Hematopoietic multipotent progenitor cell treated with erythropoietin and hydrocortisone succinate and interleukin-3 and kit ligand, for 8 days (in vitro differentiated cells): ENCODE data around the gene STIMATE.
A peak's percentile ranks its signal among the peaks of the same experiment; 100 is the strongest.

ENCODE experiments used
- DNase-seq: peaks from one replicate; pipeline ENCODE4 v3.0.0-alpha.2; 2015

Gene STIMATE

DNA sequence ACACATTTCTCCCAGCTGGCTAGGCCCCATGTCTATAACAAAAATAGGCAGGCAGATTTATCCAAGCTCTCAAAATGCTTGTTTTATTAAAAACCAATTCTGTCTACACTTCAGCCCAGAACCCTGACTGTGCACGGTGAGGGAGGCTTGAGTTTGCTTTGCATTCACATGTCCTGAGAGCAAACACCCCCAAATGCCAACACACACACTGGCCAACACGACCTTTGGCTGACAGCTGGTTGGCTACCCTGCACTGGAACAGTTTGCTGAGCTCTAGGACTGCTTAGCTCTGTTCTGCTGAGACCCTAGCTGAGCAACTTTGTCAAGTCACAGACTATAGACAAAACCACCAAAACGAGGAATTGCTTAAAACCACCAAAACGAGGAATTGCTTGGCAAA, 3.6 kb downstream of the STIMATE start:
- DNase-seq, result no peak

DNA sequence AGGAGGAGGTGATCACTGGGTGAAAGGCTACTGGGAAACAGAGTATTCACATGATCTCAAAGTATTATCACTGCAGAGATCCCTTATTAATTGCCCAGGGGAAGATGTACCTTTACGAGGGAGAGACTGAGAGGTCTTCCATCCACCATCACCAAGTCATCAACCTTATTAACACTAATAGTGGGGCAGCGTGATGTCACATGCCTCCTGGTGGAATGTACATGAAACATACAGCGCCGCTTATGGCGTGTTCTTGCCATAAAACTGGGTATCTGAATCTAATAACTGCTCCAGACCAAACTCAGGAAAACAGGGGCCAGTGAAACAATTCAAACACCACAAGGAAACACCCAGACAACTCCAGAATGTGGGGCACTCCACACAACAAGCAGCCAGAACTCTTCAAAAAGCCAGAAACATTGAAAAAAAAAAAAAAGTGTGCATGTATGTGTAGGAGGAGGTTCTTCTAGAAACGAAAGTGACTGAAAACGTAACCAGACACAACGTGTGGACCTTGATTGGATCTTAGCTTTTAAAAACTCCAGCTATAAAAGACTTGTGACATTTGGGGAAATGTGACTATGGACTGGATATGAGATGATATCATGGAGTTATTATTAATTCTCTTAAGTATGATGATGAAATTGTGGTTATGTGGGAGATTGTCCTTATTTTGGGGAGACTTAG, 4.6 kb downstream of the STIMATE start:
- DNase-seq, result peak; percentile 17

DNA sequence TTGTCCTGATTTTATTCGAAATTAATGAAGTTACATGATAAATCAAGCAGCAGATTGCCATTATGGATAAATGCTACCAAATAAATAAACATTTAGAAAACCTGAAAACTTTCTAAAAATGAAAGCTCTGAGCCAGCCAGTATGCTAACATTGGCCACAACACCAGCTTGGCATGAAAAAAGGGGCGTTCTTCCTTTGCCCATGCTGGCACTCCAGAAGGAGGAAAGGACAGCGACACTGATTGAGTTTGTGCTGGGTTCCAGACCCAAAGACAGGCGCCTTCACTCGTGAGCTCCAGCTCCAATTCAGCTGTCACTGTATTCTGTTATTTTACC, 5.1 kb downstream of the STIMATE start:
- DNase-seq, result no peak

DNA sequence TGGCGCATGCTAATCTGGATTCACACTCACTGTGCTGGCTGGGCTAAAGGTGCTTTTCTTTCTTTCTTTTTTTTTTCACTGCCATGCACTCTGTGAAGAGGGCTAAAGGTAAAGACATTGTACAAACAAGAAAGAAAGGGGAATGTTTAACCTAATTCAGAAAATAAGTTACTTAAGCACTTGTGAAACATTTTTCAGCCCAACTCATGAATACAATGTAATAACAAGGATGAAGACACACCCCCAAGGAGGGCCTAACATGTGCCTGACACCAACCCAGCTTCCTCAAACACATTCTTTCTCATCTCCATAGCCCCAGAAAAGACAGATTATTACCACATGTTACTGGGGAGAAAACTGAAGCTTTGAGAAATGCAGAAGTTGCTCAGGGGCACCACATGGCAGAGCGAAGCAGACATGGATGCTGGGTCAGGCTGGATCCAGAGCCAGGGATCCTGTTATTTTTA, 5.7 kb downstream of the STIMATE start:
- peak; percentile 31 for DNase-seq

DNA sequence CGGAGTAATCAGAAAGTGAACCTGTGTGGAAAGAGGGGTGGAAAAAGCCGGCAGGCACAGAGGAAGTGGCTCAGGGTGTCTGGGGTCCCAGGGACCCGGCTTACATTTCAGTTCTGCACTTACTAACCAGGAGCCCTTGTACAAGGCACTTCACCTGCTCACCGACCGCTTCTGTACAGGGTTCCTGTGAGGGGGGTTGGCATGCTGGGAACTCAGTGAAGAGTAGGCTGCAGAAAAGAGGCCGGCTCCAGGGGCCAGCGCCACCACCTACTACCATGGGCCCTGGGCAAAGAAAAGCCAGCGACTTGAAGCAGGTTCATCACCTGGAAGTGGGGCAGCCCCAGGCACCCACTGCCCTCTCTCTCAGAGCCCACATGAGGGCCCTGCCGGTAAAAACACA, 6.2 kb downstream of the STIMATE start:
- no peak for DNase-seq

DNA sequence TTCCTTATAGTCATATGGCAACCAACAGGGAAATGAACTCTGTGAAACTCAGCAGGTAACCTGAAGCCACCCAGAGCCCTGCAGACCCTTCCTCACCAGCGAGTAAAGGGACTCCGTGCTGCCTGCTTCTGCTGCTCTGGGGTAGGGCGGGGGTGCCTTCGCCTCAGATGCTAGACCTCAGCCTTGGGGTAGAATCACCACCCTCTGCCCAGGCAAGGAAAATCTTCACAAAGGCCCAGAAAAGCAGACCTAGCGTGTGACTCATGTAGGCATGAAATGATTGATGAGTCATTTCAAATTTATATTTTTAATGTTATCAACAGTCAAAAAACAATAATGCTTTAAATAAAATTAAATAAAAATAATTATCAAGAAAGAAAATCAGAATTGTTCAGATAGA, 6.6 kb downstream of the STIMATE start:
- no peak for DNase-seq

DNA sequence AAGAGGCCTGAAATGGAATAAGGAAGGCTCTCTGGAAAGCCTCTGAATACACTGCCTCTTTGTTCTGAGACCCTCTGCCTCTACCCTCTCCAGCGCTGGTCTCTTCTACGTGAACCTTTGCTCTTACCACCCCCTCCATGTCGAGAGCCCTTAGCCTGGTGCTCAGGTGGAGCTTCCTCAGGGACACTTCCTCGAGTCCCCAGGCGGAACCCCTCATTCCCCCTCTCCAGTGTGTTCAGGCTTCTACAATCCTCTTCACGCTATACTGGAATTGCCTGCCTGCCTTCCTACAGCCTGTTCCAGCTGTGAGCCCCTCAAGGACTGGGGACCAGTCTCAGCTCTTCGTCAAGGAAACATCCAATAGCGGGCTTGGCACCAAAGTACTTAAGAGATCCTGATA, 7.4 kb downstream of the STIMATE start:
- DNase-seq, result no peak

DNA sequence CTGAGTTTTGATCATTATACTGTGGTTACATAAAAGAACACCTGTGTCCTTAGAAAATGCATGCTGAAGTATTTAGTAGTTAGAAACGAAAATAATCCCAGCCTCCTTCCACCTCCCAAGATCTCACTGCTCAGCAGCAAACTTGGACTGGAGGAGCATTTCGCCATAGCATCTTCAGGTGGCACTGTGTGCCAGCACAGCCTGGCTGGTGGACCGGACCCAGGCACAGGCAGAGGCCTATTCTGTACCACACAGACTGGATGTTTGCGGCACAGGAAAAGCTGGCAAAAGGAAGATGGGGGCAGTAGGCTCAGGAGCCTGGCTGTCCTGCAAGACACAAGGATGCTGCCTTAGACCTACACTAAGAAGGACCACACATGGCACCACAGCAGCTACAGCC, 10.2 kb downstream of the STIMATE start:
- DNase-seq, result no peak

DNA sequence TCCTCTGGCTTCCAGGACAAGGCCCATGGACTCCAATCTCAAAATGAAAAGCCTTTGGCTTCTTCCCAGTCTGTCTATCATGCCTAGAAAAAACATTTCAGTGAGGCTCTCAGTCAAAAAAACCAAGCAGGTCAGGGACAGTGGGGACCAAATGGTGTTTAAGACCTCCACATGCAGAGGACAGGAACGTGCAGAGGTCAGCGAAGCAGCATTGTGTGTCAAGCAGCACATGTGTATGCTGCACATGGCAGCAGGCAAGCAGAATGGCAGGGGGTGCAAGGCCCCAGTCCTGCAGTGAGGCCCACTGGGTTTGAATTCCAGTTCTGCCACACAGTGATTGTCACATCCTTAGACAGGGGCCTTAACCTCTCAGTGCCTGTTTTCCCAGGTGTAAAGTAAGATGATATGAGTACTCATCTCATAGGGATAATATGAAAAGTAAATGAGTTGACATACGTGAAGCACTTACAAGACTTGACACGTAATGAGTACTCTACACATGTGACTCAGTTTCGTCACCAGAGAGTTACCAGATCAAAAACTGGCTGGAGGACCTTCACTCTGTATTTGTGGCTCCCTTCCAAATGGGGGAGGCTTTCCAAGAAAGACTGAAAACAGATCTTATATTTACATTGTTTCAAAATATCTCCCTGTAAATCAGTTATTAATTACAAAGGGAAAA, 11.2 kb downstream of the STIMATE start:
- DNase-seq, result no peak

DNA sequence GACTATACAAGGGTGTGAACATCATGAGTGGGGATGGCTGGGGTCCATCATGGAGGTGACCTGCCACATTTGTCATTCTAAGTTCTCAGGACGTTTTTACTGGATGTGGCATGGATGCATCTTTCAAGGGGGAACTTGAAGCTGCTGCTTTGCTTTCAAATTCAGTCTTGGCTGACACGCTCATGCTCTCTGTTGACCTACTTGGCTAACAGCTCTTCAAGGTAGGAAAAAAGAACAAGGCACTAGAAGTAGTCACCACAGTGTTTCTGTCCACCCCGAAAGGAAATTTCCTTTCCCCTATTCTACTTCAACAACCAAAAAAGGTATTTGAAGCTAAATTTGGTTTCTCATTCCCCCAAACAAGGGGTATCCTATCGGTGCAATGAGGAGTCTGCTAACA, 15.0 kb downstream of the STIMATE start:
- DNase-seq, result no peak

DNA sequence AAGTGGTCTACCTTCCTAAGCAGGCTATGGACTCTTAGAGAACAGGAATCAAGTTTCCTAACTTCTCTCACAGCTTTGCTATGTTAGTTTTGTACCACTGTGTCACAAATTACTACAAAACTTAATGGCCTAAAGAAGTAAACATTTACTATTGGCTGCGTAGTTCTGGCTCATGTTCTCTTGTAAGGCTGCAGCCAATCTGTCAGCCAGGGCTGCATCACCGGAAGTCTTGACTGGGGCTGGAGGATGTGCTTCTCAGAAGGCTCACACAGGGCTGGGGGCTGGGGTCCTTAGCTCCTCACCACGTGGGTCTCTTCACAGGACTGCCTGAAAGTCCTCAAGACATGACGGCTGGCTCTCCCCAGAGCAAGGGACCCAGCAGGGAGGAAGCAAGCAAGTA, 15.5 kb downstream of the STIMATE start:
- no peak for DNase-seq

DNA sequence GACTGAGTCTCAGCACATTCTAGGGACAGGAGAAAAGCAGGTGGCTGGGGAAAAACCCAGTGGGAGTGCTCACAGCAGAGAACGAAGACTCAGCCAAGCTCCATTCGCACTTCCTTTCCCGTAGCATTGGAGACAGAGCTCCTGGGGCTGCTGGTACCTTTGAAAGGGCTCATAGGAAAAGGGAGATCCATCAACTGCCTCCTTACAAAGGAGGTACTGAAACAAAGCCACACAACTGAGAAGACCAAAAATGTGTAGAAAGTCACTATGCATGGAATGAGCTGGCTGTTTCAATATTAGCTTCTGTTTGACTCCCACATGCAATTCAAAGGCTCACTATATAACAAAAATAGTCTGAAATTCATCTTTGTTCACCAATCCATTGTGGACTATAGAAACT, 16.9 kb downstream of the STIMATE start:
- no peak for DNase-seq

DNA sequence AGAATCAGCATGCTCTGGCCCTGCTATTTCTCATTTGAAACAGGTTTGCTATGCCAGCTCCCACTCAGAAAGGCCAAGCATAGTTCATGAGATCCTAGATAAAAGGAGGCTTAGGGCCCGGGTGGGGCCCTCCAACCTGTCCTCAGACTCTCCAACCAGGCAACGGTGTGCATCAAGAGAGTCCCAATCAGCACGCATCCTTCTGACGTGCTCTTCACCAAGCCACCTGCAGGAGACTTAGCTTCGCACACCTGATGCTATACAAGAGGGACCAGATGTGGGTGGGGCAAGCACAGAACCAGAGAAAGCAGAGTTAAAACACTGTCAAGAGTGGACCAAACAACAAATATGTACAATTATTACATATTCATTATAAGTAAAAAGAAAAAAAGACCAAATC, 17.3 kb downstream of the STIMATE start:
- DNase-seq, result no peak

DNA sequence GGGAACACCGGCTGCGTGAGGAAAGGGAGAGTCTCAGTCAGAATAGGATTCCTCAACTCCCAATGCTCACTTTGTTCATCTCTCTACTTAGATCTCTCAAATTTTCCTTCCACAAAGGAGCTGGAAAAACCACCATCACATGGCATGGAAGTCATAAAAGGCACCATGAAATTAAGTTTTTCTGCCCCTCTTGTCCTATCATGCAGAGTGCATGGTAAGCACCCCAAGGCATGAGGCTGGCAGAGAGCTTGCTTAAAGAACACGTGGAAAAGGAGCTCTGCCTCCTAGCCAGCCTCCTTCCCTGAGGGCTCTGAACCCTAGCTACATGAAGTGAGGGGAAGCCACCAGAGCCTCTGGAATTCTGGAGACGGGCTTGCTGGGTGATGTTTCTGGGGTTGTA, 17.8 kb downstream of the STIMATE start:
- no peak for DNase-seq

DNA sequence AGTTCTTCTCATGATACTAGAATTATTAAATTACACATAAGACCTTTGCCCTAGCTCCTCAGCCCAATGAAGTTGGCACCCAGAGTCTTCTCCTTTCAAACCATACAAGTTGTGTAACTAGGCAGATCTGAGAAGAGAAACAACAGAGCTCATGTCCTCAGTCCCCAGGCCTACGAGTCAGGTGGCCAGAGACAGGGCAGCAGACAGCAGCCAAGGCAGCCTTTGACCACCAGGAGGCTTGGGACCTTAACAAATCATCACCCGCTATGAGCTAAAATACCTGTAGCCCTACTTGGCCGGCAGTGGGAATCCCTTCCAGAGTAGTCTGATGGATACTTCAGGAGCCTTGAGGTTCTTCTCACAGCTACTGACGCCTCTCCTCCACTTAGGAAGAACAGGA, 18.3 kb downstream of the STIMATE start:
- no peak for DNase-seq

DNA sequence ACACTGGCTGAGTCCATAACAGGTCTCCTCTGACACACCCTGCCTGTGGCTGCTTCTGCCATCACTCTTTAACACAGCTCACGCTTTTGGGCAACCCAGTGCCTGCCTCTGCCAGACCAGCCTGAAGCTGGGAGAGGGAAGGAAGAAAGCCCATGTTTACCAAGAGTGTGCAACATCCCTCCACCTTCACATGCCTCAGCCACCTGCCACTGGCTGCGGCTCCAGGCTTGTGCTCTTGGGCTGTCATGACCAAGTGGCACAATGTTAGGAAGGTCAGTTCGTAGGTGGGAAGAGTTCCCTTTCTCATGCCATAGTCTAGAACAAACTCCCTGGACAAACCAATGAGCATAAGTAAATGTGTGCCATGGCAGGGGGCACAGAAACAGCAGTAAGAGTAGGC, 20.3 kb downstream of the STIMATE start:
- no peak for DNase-seq

DNA sequence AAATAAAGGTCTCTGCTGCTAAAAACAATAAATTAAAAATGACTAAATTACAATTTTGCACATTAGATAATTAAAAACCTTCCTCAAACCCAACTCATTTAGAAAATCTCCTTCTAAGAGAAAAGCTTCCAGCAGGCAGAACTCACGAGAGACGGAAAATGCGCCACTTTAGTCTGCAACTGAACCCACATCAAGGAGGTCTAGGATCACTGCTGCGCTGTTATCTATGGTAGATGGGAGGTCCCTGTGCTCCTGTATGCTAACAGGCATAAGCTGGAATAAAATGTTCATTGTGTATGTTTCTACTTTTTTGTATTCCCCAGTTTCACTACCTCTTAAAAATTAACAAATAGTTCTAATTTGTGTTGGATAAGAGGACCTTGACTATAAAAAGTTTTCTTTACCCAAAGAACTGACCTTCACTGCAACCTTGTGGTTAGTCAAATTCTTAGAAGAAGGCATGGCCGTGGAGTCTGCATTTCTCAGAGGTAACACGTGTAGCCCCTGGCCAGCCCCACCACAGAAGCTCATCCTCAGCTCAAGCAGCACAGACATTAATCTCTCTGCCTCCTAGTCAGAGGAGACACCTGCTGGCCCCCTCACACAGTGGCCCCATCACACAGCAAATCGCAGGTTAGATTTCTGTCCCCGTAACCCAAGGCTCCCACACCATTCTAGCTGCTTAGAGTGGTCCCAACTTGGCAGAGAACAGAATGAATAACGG, 22.3 kb downstream of the STIMATE start:
- no peak for DNase-seq

DNA sequence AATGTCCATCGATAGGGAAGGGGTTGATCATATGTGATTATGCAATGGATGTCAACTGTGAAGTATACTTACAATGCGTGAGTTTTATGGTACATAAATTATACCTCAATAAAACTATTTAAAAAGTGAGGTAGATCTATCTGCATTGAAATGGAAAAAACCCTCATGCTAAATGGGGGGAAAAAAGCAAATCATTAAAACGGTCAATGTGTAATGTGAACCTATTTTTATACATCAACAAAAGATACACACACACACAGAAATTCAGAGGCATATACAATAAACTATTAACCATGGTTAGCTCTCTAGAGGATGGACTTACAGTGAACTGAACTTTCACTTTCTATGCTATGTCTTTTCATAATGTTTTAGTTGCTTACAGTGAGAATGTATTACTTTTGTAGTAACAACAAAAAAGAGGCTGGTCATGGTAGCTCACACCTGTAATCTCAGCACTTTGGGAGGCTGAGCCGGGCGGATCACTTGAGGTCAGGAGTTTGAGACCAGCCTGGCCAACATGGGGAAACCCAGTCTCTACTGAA, 23.1 kb downstream of the STIMATE start:
- DNase-seq, result no peak

DNA sequence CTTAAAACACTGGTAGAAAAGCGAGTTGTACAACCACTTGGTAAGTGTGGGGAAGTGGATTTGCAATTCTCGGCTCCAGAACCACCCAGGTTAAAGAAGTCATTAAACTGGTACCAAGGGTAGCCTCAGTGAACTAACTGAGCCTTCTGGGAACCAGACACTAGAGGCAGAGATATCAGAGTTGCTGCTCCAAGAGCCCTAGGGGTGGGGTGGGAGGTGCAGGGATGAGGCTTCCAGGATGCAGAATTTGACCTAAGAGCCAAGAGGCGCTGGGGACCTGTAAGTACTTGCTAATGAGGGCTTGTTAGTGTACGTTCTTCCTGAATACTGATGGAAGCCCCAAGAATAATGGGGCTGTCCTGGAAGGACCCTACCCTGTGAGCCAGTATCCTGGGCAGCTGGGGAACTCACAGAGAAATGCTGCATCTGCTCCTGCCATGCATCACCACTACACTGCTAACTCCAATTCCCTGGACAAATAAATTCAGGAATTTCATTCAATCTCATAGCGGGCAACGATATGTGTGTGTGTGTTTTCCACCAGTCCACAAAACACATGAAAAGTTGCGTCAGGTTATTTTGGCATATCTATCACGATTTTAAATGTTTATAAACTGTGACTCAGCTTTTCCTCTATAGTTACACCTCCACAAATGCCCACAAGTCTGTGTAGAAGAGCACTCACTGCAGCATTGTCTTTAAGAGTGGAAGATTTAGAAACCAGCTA, 23.8 kb downstream of the STIMATE start:
- DNase-seq, result no peak

DNA sequence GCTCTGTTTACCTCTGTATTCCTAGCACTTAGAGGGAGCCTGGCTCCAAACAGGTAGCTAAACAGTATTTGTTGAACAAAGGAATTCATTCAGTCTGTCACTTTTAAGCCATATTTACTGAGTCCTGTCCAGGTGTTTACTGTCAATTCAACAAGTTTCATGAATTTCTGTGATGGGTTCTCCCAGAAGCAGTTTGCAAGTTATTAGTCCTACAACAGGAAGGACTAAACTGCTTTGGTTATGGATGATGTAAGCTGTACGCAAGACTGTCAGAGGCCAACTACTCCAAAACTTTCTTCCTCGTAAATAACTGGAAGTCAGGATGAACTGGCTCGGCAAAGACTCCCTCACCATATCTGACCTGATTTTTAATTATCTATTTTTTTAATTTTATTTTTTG, 25.1 kb downstream of the STIMATE start:
- DNase-seq, result no peak

DNA sequence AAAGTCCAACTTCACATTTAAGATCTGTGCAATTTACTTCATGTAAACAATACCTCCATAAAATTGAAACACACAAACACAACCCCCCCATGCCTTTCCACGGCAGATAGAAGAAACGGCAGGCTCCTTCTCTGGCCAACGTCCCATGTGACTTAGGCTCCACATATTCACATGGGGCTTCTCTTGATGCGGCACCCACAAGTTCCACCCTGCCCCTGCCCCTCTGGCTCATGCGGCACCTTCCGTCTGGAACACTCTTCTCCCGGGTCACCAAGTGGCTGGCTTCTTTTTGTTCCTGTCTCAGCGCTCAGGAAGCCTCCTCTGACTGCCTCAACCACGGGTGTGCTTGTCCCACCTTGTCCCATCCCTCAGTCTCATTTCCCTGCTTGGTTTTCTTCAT, 25.6 kb downstream of the STIMATE start:
- no peak for DNase-seq

DNA sequence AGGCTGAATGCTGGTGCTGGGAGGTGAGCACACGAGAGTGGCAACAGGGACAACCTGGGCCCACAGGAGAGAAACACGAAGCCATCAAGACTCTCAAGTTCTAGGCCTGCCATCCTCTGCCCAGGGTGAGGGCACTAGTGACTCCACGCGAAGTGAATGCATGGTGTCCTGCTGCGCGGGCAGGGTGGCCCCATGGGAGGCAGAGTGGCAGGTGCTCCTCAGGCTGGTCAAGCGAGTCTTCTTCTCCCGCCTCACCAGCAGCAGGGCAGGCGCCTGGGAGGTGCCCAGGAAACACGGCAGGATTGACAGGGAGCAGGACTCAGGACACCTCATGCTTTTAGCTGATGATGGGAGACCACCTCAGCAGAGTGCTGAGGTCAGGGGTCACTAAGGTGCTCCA, 26.9 kb downstream of the STIMATE start:
- no peak for DNase-seq

DNA sequence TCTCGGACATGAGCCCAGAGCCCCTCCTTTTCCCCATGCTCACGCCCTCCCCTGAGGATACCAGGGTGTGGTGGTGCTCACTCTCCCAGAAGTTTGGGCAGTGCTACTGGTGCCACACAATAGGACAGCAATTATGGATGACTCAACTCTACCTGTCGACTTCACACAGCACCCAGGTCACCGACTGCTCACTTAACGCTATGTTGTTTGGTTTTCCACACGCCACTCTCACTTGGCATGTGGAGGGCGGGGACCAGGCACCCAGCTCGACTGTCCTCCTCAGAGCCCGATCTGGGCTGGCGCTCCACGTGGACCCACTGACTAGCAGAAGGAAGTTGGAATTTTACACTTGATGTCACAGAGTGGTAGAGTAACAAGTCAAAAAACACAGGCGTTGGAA, 30.9 kb downstream of the STIMATE start:
- no peak for DNase-seq
